ENCODE measurements around the gene GCNA.

Gene GCNA, protein sequence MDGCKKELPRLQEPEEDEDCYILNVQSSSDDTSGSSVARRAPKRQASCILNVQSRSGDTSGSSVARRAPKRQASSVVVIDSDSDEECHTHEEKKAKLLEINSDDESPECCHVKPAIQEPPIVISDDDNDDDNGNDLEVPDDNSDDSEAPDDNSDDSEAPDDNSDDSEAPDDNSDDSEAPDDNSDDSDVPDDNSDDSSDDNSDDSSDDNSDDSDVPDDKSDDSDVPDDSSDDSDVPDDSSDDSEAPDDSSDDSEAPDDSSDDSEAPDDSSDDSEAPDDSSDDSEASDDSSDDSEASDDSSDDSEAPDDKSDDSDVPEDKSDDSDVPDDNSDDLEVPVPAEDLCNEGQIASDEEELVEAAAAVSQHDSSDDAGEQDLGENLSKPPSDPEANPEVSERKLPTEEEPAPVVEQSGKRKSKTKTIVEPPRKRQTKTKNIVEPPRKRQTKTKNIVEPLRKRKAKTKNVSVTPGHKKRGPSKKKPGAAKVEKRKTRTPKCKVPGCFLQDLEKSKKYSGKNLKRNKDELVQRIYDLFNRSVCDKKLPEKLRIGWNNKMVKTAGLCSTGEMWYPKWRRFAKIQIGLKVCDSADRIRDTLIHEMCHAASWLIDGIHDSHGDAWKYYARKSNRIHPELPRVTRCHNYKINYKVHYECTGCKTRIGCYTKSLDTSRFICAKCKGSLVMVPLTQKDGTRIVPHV

DNA sequence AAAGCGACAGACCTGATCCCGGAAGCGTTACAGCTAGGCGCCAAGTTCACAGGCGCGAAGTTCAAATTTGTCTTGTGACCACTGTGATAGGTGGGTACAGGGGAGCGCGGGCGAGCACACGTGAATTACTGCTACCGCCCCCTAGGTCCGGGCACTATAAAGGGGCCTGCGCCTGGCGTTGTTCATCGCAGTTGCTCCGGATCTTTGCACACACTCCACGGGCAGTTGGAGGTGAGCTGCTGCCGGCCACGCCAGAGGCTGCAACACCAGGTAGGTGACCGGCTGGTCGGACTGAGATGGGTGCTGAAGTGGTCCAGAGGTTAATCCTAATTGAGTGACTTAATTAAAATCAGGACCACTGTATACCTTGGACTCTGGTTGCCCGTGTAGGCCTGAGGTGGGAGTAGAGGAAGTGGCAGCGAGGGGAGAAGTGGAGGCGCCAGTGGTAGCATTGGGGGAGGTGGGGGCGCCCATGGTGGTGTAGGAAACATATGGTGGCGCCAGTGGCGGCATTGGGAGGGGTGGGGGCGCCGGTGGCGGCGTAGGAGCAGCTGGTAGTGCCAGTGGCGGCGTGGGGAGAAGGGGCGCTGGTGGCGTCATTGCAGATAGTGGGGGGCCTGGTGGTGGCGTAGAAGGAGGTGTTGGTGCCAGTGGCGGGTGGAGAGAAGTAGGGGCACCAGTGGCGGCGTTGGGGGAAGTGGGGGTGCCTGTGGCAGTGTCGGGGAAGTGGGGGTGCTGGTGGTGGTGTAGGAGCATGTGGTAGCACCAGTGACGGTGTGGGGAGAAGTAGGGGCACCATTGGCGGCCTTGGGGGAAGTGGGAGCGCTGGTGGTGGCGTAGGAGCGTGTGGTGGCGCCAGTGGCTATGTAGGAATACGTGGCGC, at the start of gene GCNA:
TSS of gene GCNA (plus strand) at position 185 of the 883 bp plus-strand sequence. CDS start 2,385 bp downstream, outside the sequence.
- in situ Hi-C loops (cut with HindIII; ENCODE audit: low sequenced_read_pairs), result no loop called here

DNA sequence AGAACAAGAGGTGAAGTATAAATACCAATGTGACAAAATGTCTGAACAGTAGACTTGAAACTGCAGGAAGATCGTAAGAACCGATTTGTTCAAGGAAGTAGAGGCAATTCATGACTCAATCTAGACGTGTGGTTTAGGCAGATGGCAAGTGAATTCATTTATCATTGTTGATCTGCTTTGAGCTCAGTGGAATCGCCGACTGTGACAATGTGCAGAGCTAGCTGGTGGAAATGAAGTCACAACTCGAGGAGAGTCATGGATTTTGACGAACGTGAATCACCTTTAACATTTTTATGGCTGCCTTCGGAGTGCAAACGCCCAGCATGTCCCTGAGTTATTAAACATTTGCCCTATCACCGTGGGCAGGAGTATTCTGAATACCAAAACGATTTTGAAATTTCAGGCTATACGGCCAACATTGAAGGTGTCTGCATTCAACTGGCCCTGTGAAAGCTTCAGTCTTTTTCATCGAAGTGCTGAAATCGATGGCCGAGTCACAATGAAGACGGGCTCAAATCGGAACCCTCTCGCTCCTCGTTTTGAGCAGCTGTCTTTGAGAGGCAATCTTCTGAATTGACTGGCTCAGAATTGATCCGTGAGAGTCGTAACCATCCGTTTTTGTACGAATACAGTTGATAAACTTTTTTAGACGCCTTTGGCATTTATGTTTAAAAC, 46.0 kb upstream of the GCNA start:
- in situ Hi-C loops (cut with HindIII; ENCODE audit: low sequenced_read_pairs), result no loop called here

DNA sequence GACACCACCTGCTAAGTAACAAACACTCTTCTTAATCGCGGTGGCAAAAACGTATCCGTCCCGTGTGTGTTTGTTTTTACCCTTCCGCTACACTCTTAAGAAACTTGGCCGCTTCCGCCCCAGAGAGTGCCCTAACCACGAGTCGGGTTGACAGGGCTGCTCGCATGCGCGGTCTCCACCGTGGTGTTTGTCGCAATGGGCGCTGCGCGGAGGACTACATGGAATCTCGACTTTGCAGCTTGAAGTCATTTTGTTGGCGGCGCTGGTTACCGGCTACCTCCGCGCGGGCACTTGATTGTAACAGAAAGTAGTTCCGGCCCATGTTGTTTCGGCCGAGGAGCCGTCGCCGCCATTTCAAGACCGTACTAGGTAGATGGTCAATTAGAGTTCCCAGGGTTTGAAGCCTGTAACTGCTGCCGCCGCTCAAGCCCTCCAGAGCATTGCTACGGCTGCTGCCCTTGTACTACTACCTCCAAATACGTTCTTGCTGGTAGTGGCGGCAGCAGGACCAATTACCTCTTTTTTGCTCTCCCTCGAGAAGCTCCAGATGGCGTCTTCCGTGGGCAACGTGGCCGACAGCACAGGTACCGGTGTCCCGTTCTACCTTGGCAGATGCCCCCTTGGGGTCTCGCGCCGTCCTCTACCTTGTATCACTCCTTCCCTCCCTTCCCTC, 45.3 kb upstream of the GCNA start, which contains the start of gene OGT:
TSS of gene OGT (plus strand) at position 352 of the 673 bp plus-strand sequence. CDS start at position 548, 196 bp downstream.
- in situ Hi-C loops (cut with HindIII; ENCODE audit: low sequenced_read_pairs), result no loop called here

DNA sequence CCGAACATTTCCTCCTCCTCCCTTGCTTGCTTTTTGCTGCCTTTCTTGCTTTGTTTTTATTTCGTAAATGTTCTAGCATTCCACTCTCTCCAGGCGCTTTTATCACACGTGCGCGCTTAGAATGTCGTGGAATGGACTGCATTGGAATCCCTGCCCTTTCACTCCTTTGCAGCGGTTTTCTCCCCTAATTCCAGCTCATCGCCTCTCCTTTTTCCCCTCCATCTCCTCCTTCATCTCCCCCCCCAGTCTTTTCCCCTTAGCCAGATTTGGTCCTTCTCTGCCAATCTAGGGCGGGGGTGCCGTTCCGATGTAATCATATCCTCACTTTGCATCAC, 44.8 kb upstream of the GCNA start:
- in situ Hi-C loops (cut with HindIII; ENCODE audit: low sequenced_read_pairs), result no loop called here

DNA sequence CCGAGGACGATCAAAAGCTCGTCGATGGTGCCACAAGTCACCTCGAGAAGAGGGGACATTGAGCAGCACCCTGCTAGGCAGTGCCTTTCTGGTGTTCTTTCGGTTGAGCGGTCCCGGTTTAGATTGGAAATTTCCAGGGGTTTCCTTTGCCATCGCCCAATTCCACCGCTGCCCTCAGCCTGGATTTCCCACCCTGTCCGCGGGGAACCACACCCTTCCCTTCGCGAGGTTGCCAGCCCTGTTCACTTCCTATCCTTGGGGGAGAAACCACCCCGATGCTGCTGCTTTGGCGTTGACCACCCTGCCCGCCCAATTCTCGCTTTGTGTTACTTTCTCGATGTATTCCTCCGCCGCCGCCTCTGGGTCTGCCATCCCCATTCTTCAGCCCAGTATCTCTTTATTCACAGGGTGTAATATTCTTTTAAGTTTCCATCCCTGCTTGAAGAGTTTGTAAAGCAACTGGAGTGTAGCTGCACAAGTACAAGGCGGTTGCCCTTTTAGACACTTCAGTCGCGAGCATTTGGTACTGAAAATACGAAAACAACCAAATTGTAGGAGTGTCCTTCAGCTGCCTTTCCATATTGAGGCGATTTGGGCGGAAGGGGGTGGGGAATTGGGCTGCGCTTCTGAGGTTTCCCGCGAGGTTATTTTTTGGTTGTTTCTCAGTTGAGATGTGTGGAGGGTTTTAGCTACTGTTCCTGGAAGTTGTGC, 44.2 kb upstream of the GCNA start:
- in situ Hi-C loops (cut with HindIII; ENCODE audit: low sequenced_read_pairs), result no loop called here

DNA sequence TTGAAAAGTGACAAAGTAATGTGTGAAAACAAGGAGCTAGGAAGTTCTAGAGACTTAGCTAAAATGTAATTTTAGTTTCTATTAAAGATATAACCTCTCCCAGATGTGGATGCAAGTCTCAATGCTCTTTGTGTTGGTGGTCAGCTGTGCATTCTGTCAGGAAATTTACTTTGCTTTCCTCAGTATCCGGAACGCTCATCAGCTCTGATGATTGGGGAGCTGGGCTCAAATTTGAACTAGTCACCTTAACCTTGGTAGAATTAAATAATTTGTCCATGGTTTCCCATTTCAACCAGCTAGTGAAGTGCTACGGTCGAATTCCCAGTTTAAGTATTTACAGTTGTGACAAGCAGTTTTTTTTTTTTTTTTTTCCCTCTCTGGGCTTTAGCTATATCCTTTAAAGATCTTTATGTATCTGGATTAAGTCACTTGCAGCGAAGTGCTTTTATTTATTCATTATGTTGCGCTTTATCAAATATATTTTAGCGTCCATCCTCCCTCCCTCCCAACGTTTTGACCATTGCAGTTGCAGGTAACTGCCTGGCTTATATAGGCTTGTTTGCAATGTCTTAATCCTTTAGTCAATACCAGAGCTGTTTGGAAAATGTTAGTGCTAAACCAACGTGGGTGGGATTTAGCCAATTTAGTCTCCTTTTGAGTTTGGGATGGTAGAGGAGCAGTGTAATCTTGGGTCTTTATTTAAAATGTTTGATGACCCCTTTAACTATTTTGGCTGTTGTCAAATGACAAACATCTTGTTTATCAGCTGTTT, 43.3 kb upstream of the GCNA start:
- in situ Hi-C loops (cut with HindIII; ENCODE audit: low sequenced_read_pairs), result no loop called here

DNA sequence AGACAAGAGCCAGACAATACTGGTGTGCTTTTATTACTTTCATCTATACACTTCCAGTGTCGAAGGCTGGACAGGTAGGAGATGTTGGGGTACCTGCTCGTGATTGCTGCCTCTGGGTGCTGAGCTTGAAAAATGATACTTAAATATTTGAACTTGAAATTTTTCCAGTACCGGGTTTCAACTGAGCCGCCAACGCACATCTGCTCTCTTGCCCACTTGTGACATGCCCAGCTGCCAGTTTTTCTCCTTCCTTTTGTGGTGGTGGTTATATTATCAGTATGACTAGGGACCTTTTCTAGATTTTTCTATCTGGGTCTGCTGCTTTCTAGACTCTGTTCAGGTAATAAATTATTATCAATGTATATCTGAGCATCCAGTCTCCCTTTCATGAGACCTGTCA, 42.0 kb upstream of the GCNA start:
- in situ Hi-C loops (cut with HindIII; ENCODE audit: low sequenced_read_pairs), result no loop called here

DNA sequence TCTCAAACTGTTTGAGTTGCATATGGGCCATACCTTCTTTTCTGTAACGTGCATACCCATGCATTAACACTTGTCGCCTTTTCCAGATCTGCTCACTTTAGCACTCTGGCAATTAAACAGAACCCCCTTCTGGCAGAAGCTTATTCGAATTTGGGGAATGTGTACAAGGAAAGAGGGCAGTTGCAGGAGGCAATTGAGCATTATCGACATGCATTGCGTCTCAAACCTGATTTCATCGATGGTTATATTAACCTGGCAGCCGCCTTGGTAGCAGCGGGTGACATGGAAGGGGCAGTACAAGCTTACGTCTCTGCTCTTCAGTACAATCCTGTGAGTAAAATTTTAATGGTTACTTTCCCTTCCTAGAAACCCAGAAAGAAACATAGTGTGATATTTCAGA, 40.5 kb upstream of the GCNA start:
- in situ Hi-C loops (cut with HindIII; ENCODE audit: low sequenced_read_pairs), result no loop called here

DNA sequence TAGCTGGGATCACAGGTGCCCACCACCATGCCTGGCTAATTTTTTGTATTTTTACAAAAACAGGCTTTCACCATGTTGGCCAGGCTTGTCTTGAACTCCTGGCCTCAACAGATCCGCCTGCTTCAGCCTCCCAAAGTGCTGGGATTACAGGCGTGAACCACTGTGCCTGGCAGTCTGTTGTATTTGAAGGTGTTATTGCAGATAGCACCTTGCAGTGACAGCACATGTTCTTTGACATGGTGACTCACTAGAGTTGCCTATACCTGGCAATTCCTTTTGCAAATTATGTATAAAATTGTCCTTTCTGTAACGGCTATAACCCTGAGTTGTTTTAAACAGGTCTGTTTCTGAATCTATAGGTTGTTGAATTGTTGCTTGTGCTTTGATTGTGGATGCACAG, 37.4 kb upstream of the GCNA start:
- in situ Hi-C loops (cut with HindIII; ENCODE audit: low sequenced_read_pairs), result no loop called here

DNA sequence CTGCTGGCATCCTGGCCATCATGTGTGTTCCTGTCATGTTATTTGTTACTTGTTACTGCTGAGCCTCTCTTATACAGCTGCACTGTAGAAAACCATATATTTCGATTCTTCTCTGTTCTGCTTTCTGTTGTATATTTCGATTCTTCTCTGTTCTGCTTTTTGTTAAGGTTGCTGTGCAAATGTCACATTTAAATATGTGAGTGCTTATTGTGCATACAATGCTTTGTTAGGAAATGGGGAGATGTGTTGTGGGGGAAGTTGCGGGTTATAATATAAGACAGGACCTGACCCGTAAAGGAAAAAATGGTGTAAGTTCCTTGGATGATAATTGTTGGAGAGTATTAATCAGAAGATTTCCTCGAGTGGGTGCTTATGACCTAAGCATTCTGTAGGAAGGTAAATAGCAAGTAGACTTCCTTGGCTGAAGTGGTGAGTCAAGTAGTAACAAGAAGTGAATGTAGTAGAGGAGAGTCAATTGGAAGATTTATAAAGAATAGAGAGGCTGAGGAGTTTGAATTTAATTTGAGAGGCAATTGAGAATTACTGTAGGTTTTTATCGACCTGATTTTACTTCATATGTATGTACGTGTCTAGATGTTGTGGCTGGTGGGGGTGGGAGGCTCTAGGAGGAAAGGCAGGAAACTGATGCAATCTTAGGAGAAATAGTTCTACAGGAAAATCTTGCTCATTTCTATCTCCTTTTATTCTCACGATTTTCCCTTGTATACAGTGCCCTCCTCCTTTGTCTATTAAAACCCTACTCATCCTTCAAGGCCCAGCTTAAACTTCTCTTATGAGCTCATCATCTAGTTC, 36.8 kb upstream of the GCNA start:
- in situ Hi-C loops (cut with HindIII; ENCODE audit: low sequenced_read_pairs), result no loop called here

DNA sequence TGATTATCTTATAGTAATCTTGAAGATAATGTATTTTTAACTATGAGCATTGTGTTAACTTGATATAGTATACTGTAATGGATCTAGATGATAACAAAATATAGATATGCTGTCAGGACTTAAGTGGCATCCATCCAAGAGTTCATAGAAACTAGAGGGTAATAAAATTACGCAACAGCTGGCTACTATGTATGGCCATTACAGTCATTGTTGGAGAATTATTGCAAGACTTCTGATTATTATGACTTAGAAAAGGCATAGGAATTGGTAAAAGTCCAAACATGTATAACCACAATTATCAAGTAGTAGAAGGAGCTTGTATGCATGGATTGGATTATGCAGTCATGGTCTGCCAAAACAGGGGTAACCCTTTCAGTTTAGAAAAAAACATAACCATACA, 35.8 kb upstream of the GCNA start:
- in situ Hi-C loops (cut with HindIII; ENCODE audit: low sequenced_read_pairs), result no loop called here

DNA sequence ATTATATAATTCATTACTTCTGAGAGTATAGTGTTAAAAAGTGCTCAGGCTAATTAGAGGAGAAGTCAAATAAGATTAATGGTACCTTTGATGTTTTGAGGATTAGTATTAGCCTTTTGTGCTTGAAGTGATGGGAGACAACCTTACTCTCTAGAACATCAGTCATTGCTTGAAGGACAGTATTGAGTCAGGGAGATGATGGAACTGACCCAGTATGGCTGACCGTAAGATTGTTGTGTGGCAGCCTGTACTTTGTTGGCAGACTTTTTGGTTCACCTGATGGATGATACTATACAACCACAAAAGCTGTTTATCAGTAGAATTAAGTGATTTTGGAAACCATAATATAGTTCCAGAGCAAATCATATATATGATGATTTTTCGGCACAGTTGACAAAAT, 35.4 kb upstream of the GCNA start:
- in situ Hi-C loops (cut with HindIII; ENCODE audit: low sequenced_read_pairs), result no loop called here

DNA sequence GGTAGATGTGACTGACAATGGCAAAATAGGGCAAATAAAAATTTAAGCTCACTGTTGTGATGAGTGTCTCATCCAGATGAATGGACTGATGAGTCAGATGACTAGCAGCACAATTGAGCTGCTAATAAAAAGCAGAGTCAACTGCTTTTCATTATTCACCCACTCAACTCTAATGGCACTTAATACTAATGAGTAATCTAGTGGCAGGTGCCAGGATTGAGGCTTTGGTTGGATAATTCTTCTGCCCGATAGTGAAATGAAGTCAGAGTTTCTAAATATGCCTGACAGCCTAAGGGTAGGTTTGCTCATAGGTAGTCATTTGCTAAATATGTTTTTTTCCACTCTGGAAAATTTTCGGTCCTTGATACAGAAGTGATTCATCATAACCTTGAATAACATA, 34.9 kb upstream of the GCNA start:
- in situ Hi-C loops (cut with HindIII; ENCODE audit: low sequenced_read_pairs), result no loop called here

DNA sequence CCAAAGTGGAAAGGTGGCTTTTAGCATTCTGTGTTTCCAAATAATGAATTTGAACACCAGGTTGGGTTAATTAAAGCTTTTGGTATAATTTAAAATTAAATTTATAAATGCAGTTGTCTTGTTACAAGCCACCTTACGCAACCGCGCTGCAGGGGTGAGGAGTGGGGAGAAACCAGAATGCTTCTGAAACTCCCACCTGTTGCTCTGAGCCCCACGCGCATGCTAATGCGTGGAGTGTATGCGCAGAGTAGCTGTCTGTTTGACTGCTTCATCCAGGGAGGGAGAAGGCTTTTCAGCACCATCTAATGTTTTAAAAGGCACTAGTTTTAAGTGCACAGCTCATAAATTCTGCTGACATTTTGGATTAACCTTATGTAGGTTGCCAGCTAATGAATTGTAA, 32.9 kb upstream of the GCNA start:
- in situ Hi-C loops (cut with HindIII; ENCODE audit: low sequenced_read_pairs), result no loop called here

DNA sequence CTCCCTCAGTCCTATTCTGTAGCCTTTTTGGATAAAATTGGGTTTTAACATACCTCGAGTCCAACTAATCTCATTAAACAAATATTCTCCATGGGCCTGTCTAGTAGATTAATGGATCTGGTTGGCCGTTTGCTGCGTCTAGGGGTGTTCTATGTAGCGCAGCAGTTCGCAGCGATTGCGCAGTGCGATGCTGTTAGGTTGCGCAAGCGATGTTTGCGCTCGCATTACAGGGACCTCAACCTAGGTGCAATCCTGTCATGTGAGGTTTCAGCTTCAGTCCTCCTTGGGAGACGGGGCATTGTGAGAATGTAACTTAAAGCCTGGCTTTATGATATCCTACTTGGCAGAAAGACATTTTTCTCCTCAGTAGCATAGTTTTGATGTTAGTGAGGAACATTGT, 31.4 kb upstream of the GCNA start:
- in situ Hi-C loops (cut with HindIII; ENCODE audit: low sequenced_read_pairs), result no loop called here

DNA sequence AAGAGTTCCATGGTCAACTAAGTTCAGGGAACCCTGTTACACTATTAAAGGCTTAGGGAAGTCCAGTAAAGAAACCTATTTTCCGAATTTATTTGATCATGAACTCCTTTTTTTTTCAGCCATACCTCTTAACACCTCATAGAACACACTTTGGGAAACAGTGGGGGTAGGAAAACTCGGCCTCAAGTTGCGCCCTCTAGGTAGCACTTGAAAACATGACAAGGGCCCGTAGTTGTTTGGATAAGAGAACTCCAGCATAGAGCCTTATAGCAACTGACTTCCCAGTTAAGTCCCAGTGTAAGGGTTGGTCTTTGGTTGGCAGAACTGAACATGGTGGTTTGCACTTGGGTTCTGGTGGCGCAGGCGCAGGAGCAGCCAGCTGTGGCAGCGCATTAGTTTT, 30.9 kb upstream of the GCNA start:
- in situ Hi-C loops (cut with HindIII; ENCODE audit: low sequenced_read_pairs), result no loop called here

DNA sequence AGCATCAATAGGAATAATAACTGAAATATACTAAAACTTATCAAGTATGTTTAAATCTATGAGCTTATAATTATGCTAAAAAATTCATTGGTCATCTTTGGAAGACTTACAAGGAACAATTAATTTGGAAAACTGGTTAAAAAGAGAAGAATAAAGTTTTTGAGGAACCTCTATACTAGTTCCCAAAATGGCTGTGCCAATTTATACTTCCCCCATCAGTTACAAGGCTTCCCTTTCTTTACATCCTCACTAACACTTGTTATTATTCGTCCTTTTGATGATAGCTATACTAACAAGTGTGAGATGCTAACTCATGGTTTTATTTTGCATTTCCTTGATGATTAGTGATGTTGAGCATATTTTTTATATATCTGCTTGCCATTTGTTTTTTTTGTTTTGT, 28.3 kb upstream of the GCNA start:
- in situ Hi-C loops (cut with HindIII; ENCODE audit: low sequenced_read_pairs), result no loop called here

DNA sequence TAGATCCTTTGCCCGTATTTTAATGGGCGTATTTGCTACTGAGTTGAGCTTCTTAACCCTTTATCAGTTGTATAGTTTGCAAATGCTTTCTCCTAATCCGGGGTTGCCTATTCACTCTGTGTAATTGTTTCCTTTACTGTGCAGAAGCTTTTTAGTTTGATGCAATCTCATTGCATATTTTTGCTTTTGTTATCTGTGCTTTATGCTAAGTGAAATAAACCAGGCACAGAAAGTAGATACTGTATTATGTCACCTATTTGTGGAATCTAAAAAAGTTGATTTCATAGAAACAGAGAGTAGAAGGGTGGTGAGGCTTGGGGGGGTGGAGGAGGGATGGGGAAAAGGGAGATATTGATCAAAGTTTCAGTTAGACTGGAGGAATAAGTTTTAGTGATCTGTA, 27.7 kb upstream of the GCNA start:
- in situ Hi-C loops (cut with HindIII; ENCODE audit: low sequenced_read_pairs), result no loop called here
